PC-9 (cell line): ENCODE data around the gene GSTM1. TPM values are rescaled to one million over a fixed set of nuclear protein-coding genes. Genes with fewer than 3 reads are reported as not detected.

Experiments used
- BruUV-seq: library from RNA; stranded (reverse); fragments of 400-500 nt; replicated peaks from 2 replicates; lab custom pipeline; 2021; lab: Mats Ljungman, UMichigan
- CTCF ChIA-PET: fragments of 300-600 bp; sonication (Branson Sonifier 250); formaldehyde crosslinking; loops from one replicate; lab custom pipeline; 2022; ENCODE audit warnings: antibody characterized with exemption; lab: Charles Lee
- POLR2A ChIA-PET: fragments of 300-600 bp; sonication (Branson Sonifier 250); formaldehyde crosslinking; loops from one replicate; lab custom pipeline; 2022; ENCODE audit warnings: antibody characterized with exemption; ENCODE audit not compliant: unreplicated experiment; lab: Charles Lee
- DNase-seq, 2 experiments: peaks; one replicate each; pipeline versions ENCODE4 v3.0.0 to v3.0.0-alpha.2; 2015 to 2022; ENCODE audit warnings: mixed read lengths in 1 of 2
- H2AFZ ChIP-seq: fragments of 200-600 bp; sonication (generic); 2 replicates; pipeline ENCODE4 v1.8.1; 2017; ENCODE audit warnings: antibody characterized with exemption
- H3F3A ChIP-seq: fragments of 200-600 bp; sonication (generic); 2 replicates; pipeline ENCODE4 v1.8.1; 2017; ENCODE audit warnings: antibody characterized with exemption, mild to moderate bottlenecking, low read depth; ENCODE audit not compliant: insufficient read depth
- H3K27ac ChIP-seq: fragments of 200-600 bp; sonication (generic); 2 replicates; pipeline ENCODE4 v1.6.1; 2016; ENCODE audit warnings: mixed run types
- H3K27me3 ChIP-seq: fragments of 200-600 bp; sonication (generic); 2 replicates; pipeline ENCODE4 v1.6.1; 2016; ENCODE audit warnings: low read depth, mixed run types; ENCODE audit not compliant: insufficient read depth
- H3K36me3 ChIP-seq: fragments of 200-600 bp; sonication (generic); 2 replicates; pipeline ENCODE4 v1.6.1; 2016; ENCODE audit warnings: low read depth, mixed run types
- H3K4me1 ChIP-seq: fragments of 200-600 bp; sonication (generic); replicated peaks from 2 replicates; pipeline ENCODE4 v1.6.1; 2016; ENCODE audit warnings: mixed run types; ENCODE audit not compliant: insufficient read depth
- H3K4me2 ChIP-seq: fragments of 200-600 bp; sonication (generic); 2 replicates; pipeline ENCODE4 v1.6.1; 2017; ENCODE audit warnings: mixed run types
- H3K4me3 ChIP-seq: fragments of 200-600 bp; sonication (generic); 2 replicates; pipeline ENCODE4 v1.6.1; 2016; ENCODE audit warnings: mixed run types
- H3K79me2 ChIP-seq: fragments of 200-600 bp; sonication (generic); 2 replicates; pipeline ENCODE4 v1.6.1; 2017; ENCODE audit warnings: low read depth, mixed run types
- H3K9me2 ChIP-seq: fragments of 200-600 bp; sonication (generic); 2 replicates; pipeline ENCODE4 v1.8.1; 2017; ENCODE audit warnings: mild to moderate bottlenecking; ENCODE audit not compliant: insufficient read depth
- H3K9me3 ChIP-seq: fragments of 200-600 bp; sonication (generic); 2 replicates; pipeline ENCODE4 v1.8.1; 2016; ENCODE audit warnings: low read depth; ENCODE audit not compliant: insufficient read depth
- H4K20me1 ChIP-seq: fragments of 200-600 bp; sonication (generic); 2 replicates; pipeline ENCODE4 v1.8.1; 2017; ENCODE audit not compliant: insufficient read depth
- CTCF ChIP-seq: fragments of 200-600 bp; sonication (generic); conservative IDR thresholded peaks from 2 replicates; pipeline ENCODE4 v1.6.1; 2017; ENCODE audit warnings: mixed run types, antibody characterized with exemption, mild to moderate bottlenecking, moderate library complexity
- EZH2 ChIP-seq: fragments of 200-600 bp; sonication (generic); IDR thresholded peaks from 2 replicates; pipeline ENCODE4 v1.8.0; 2017; ENCODE audit warnings: antibody characterized with exemption, low read depth
- intact Hi-C: fragments of 100-400 bp; cut with micrococcal nuclease; formaldehyde crosslinking; loops from one replicate; pipeline ENCODE4 v1.10.0; 2022; ENCODE audit not compliant: unreplicated experiment
- total RNA-seq: library from RNA; stranded (reverse); gene quantifications from 2 replicates; pipeline ENCODE4 v1.2.3, GENCODE V29; 2021

The GSTM1 gene
- total RNA-seq, 1 experiment from 2014 or later = not detected

DNA sequence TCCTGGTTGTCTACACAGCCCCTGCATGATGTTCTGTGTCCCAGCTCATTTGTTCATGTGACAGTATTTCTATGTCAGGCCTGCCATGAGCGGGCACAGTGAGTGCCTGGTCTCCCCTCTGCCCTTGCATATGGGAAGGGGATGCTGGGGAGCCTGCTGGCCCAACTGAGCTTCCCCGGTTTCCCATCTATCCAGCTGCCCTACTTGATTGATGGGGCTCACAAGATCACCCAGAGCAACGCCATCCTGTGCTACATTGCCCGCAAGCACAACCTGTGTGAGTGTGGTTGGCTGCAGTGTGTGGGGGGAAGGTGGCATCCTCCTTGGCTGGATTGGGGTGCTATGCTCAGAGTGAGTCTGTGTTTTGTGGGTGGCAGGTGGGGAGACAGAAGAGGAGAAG lies 30.2 kb upstream of the GSTM1 start:
- intact Hi-C loops = loop anchor here (5.0 kb wide), 1 partner anchor 60 kb away; no protein-coding TSS in a partner anchor
- H3K9me3 ChIP-seq = 0 out of 2 replicates have a peak, but pooled peaks cover 3% of the 10 kb centered on the region
- no peaks in the 10 kb centered on the region for H3K36me3 ChIP-seq
- H2AFZ ChIP-seq = no peak overlapping the region
- H4K20me1 ChIP-seq = no peaks in the 10 kb centered on the region
- no peaks in the 10 kb centered on the region for H3K9me2 ChIP-seq
- CTCF ChIA-PET = no interaction called here
- peak in 1 of 2 experiments; percentile 13 for DNase-seq
- BruUV-seq = no TSS peak
- TF ChIP-seq EZH2 = no peak
- no peak for TF ChIP-seq CTCF
- POLR2A ChIA-PET = interaction anchor here (0.6 kb wide), 1 partner anchor 1728 kb away, joined by 3 read pairs; no protein-coding TSS in a partner anchor
- no peaks in the 10 kb centered on the region for H3K27me3 ChIP-seq
- H3K27ac ChIP-seq = no peak overlapping the region
- peak overlapping the region; percentile 11; the same call in 1 of the 2 replicates for H3K4me2 ChIP-seq
- H3K4me1 ChIP-seq = peaks cover 51% of the 10 kb centered on the region
- H3K79me2 ChIP-seq = no peaks in the 10 kb centered on the region
- no peak overlapping the region for H3K4me3 ChIP-seq
- H3F3A ChIP-seq = peaks cover 24% of the 10 kb centered on the region; the same call in 1 of the 2 replicates

DNA sequence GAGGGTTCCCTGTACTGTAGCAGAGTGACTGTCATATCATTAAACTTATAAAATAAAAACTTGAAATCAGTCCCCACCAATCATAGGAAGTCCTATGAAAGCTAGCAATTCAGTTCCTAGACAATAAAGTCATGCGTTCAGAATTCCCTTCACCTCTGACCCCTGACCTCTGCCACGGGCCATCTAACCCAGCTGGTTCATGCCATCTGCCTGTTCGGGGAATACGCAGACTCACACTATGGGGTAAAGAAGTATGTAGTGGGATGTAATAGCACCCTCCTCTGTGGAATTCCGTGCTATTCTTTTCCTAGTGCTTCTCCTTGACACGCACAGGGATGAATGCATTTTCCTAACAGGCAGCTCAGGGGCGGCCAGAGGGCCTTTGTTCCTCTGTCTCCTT lies 29.6 kb upstream of the GSTM1 start:
- no TSS peak for BruUV-seq
- intact Hi-C loops = loop anchor here (5.0 kb wide), 1 partner anchor 59 kb away; no protein-coding TSS in a partner anchor
- no peaks in the 10 kb centered on the region for H3K9me2 ChIP-seq
- H4K20me1 ChIP-seq = no peaks in the 10 kb centered on the region
- peaks cover 22% of the 10 kb centered on the region; the same call in 1 of the 2 replicates for H3F3A ChIP-seq
- DNase-seq = peak in 1 of 2 experiments; percentile 21
- H3K4me1 ChIP-seq = peaks cover 45% of the 10 kb centered on the region
- no peak overlapping the region for H3K4me3 ChIP-seq
- H3K27me3 ChIP-seq = no peaks in the 10 kb centered on the region
- ChIA-PET CTCF (no interaction called here), POLR2A (no interaction called here)
- no peaks in the 10 kb centered on the region for H3K79me2 ChIP-seq
- H2AFZ ChIP-seq = no peak overlapping the region
- no peaks in the 10 kb centered on the region for H3K36me3 ChIP-seq
- 0 out of 2 replicates have a peak, but pooled peaks cover 3% of the 10 kb centered on the region for H3K9me3 ChIP-seq
- H3K4me2 ChIP-seq = peak overlapping the region; percentile 28
- H3K27ac ChIP-seq = no peak overlapping the region
- TF ChIP-seq CTCF (no peak), EZH2 (no peak)

- 0 out of 2 replicates have a peak, but pooled peaks cover 3% of the 10 kb centered on the region for H3K9me3 ChIP-seq
- H3K36me3 ChIP-seq = no peaks in the 10 kb centered on the region
- no peak overlapping the region for H3K4me3 ChIP-seq
- H2AFZ ChIP-seq = no peak overlapping the region
- intact Hi-C loops = loop anchor here (5.0 kb wide), 1 partner anchor 59 kb away; no protein-coding TSS in a partner anchor
- BruUV-seq = no TSS peak
- no peaks in the 10 kb centered on the region for H3K27me3 ChIP-seq
- DNase-seq = no peak
- peaks cover 42% of the 10 kb centered on the region for H3K4me1 ChIP-seq
- TF ChIP-seq EZH2 = no peak
- TF ChIP-seq CTCF = no peak
- POLR2A ChIA-PET = no interaction called here
- peaks cover 16% of the 10 kb centered on the region; the same call in 1 of the 2 replicates for H3F3A ChIP-seq
- no peaks in the 10 kb centered on the region for H4K20me1 ChIP-seq
- CTCF ChIA-PET = no interaction called here
- no peaks in the 10 kb centered on the region for H3K9me2 ChIP-seq
- H3K79me2 ChIP-seq = no peaks in the 10 kb centered on the region
- no peak overlapping the region for H3K27ac ChIP-seq
- H3K4me2 ChIP-seq = peak overlapping the region; percentile 28
Measured at GRCh38 chr1:109658533-109659042, 29.0 kb upstream of the GSTM1 start.
